RKO (cell line): ENCODE results near the gene HYDIN.
"Not testable (repeated sequence)": the region's sequence is repeated elsewhere in the genome, so short reads cannot be mapped to it uniquely, and the experiment has no call there.

ENCODE experiments used
- DNase-seq: peaks from one replicate; pipeline ENCODE4 v3.0.0-alpha.2; 2016; ENCODE audit warnings: low spot score

The HYDIN gene

DNA sequence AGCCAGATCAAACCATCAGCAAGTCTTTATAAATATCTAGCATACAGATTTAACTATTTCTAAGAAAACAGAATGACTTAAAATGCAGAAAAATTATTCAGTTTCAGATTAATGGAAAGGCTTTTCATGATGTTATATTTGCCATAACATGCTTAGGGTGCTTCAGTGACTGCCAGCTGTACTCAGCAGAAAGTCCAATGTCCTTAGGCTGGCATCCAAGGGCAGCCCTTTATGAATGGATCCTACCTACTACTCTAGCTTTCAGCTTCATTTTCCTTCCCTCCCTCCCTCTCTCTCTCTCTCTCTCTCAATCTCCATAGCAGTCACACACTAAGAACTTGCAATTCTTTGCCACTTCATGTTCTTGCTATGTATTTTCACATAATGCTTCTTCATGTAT lies 124.6 kb downstream of the HYDIN start:
- DNase-seq: not testable (repeated sequence)

GRCh38 chr16:71083573-71083972 lies 146.9 kb downstream of the HYDIN start:
- DNase-seq: not testable (repeated sequence)

- DNase-seq: not testable (repeated sequence)
Measured at GRCh38 chr16:71080777-71081176, 149.7 kb downstream of the HYDIN start.

- DNase-seq: not testable (repeated sequence)
Measured at GRCh38 chr16:71080262-71080661, 150.3 kb downstream of the HYDIN start.

GRCh38 chr16:71070651-71071050 lies 159.9 kb downstream of the HYDIN start:
- DNase-seq: not testable (repeated sequence)

DNA sequence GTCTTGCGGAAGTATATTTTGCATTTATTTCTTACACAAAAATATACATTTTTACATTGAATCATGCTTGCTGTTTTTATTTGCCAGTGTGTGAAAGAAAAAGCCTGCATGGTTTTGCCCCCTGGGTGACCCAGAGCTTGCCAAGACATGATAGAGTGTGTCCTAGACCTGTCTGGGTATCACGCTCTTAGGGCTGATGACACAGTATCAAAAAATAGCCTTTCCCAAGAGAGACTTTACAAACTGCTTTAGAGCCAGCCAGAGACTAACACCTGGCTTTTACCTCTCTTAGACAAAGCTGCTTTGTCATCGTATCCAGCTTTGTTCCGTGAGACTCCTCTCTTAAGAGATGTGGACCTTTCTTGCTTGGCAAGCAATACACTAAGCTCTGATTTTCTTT lies 160.7 kb downstream of the HYDIN start:
- not testable (repeated sequence) for DNase-seq

DNA sequence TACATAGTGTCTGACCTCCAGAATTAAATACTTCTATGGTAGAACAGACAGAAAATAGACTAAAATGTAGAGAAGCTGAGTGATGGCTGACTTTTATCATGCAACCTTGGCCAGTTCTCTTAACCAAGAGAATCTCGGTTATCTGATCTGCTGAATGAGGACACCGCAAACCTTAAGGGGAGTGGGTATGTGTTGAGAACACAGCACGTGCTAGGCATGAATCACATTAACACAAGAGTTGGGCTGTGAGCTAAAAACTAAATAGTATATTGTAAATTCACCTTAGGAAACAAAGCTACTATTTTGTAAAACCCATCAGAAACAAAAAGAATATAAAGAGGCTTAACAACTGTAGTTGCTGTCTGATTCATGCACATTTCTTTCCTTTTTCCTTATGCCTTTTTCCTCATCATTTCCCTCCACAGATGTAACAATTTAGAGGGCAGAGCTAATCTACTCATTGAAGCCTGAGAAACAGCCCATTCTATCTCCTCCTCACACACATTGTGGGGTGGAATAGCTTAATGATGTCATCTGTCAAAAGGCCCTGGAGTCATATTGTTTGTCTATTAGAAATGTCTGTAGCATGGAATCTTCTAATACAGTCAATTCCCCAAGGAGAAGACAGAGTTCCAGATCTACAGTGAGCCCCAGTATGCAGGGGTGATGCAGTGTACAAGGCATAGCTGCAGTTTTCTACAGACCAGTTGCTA lies 176.5 kb downstream of the HYDIN start:
- not testable (repeated sequence) for DNase-seq

DNA sequence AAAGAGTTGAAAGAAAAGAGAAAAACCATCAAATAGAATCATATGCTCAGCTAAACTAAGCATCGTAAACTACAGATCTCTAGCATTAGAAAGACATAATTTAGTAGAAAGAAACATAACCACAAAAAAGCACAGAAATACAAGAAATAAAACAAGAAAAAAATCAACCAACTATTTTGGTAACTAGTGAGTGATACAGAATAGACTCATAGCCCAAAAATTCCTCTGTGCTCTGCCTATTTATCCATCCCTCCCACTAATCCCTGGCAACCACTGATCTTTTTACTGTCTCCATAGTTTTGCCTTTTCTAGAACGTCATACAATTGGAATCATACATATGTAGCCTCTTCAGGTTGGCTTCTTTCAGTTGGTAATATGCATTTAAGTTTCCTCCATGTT lies 180.2 kb downstream of the HYDIN start:
- DNase-seq: not testable (repeated sequence)

- not testable (repeated sequence) for DNase-seq
Measured at GRCh38 chr16:71039368-71040111, 191.0 kb downstream of the HYDIN start.

DNA sequence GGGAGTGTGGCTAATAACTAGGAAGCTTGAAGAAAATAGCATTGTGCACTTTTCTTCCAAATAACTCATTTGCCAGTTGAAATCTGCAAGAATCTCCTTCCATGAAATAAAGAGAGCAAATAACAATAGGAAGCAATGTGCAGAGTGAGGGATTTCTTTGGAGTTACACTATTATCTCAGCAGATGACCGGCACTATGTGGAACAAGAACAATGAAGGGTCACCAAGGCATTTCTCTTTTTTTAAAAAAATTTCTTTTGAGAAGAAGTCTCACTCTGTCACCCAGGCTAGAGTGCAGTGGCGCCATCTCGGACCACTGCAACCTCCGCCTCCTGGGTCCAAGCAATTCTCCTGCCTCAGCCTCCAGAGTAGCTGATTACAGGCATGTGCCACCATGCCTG lies 192.1 kb downstream of the HYDIN start:
- DNase-seq: not testable (repeated sequence)

DNA sequence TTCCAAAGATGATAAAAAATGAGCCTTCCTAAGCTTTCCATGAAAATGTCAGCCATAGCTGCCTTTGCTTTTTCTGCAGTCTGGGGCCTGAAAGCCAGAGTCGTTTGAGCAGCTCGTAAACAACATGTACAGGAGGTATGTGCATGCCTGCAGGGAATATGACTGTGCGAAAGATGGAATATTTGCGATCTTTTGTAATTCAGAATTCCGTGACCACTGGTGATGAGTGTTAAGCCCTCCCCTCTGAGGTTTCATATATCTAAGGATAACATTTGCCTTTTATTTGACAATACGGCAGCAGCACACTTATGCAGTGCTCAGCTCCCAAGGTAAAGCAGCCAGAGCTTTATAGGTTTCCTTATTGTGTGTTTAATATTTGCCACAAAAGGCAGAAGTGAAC lies 192.5 kb downstream of the HYDIN start:
- DNase-seq: not testable (repeated sequence)

DNA sequence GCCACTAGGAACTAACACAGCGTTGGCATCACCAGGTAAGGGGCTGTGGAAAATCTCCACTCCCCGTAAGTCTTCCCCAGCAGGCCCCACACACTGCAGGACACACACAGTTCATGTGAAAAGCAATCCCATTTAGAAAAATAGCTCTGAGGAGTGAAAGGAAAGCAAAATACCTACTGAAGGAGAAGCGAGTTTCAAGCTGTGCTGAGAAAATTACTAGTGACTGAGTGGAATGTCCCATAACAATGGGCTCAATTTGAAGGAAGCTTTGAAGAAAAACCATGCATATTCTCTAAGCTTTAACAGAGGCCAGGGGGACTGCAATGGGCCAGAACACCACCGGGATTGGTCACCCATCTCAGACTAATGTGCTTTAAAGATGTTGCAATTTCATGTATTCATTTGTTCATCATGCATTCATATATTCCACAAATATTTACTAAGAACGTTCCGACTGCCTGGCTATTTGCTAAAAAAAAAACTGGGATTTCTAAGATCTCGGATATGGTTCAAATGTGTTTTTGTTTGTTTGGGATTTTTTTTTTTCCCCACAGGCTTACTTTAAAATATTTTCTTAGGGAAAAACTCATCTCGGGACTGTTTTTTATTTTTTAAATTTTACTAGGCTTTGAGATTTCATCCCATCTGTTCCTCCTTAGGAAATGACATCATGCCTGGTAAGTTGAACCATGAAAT lies 202.3 kb downstream of the HYDIN start:
- not testable (repeated sequence) for DNase-seq

DNA sequence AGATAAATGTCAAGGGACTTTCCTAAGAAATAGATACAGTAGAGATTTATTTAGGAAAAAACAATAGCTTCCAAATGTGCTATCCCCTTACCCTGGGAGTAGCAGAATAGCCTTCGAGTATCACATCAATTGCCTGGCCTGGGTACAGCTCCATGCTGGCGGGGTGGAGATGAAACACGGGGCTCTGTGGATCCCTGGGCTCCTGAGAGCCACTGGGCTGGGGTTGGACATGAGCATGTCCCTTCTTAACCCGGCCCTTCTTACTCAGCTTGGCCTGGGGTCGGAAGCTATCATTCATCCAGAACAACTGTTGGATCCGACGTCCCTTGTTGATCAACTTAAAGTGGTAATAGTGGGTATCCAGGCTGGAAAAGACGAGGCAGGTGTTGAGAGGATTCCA lies 203.0 kb downstream of the HYDIN start:
- not testable (repeated sequence) for DNase-seq

DNA sequence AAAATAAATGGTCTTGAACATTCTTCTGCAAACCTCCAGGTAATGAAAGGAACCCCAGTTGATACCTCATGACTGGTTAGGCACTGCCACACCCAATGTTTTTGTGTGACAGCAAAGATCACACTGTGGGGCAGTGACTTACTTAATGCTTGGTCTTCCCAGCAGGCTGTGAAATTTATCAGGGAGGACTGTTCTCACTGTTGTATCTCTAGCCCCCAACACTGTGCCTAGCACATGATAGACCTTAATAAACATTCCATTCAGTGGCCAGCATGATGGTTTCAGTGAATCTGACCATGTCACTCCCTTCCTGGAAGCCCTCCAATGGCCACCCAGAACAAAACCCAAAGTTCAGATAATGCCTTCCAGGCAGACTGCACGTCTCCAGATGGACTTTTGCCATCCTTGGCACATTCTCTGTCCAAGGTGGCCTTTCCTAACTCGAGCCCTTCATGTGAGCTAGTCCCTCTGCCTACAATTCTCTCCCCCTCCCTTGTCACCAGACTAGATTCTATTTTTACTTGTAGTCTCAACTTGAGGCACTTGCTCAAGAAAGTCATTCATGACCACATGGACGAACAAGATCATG lies 206.6 kb downstream of the HYDIN start:
- DNase-seq: not testable (repeated sequence)

DNA sequence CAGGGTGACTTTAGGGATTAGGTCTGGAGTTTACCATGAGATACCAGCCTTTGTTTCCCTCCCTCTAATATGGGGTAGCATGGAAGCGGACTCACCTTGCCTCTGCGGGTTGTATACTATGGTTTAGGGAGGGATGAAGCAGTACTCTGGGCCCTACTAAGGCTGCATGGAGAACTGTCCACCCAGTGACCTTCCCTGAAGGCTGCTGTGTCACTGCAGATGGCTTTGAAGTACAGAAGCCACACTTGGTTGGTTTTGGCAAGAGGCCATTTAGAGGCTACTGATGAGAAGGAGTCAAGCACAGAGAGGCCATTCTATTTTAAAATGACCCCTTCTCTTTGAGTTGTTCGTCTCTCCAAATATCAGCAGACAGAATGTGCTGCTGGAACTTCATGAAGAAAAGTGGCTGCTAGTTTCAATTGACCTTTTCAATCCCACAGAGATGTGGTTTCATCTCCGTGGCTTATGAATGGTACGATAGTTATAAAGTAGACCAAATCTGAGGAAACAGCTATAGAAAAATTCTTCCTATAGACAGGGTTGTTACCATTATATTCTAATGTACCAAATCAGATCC lies 208.5 kb downstream of the HYDIN start:
- not testable (repeated sequence) for DNase-seq

DNA sequence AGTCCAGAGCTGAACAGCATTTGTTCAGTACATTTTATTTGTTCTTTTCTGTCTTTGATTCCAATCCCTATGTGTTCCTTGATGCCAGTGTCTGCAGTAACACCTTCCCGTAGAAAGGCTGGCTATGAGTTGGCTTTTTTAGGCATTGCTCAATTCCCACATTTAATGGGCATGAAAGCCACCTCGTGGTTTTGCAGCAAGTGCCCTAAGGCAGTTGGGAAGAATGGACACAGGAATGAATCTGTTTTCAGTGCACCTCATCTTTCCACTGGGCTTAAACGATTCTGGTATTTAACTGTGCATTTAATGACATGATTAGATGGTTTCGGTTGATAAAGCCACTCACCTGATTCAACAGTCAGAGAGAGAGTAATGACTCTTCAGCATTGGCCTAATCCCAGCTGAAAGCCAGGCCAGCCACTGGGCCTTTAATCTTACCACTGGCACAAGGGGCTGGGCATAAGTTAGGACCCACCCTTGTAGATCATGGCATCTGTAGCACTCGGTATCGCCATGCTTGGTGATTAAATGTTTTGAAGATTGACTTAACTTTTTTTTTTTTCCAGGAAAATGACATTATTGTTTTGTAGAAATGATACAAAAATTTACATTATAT lies 211.3 kb downstream of the HYDIN start:
- DNase-seq: not testable (repeated sequence)

- DNase-seq: not testable (repeated sequence)
Measured at GRCh38 chr16:71015419-71015818, 215.1 kb downstream of the HYDIN start.

GRCh38 chr16:71009440-71010223 lies 220.9 kb downstream of the HYDIN start:
- DNase-seq: not testable (repeated sequence)

- DNase-seq: not testable (repeated sequence)
Measured at GRCh38 chr16:71006516-71006915, 224.0 kb downstream of the HYDIN start.

GRCh38 chr16:70999735-71000134 lies 230.8 kb downstream of the HYDIN start:
- not testable (repeated sequence) for DNase-seq

GRCh38 chr16:70995799-70996198 lies 234.7 kb downstream of the HYDIN start:
- DNase-seq: not testable (repeated sequence)
